Astrocyte (in vitro differentiated cells and primary cell): ENCODE results near the gene DPM3. TPM values are rescaled to one million over a fixed set of nuclear protein-coding genes. Genes with fewer than 3 reads are reported as not detected.
"Not testable (repeated sequence)": the region's sequence is repeated elsewhere in the genome, so short reads cannot be mapped to it uniquely, and the experiment has no call there.

ENCODE experiments used
- DNase-seq: peaks from one replicate; pipeline ENCODE4 v3.0.0-alpha.2; 2010; ENCODE audit warnings: low read depth
- FAIRE-seq: peaks from 2 replicates; lab custom pipeline; 2011; peaks lifted over from hg19 to GRCh38; lab: Jason Lieb, UNC
- H2AFZ ChIP-seq: 2 replicates; pipeline ENCODE4 v1.6.0; 2012; ENCODE audit warnings: low read depth, low read length, inconsistent platforms
- H3K27ac ChIP-seq: 2 replicates; pipeline ENCODE4 v1.5.1; 2011; ENCODE audit warnings: low read depth, low read length, inconsistent platforms
- H3K27me3 ChIP-seq: 2 replicates; pipeline ENCODE4 v1.6.0; 2011; ENCODE audit warnings: low read length, inconsistent platforms; ENCODE audit not compliant: insufficient read depth
- H3K36me3 ChIP-seq: 2 replicates; pipeline ENCODE4 v1.5.1; 2011; ENCODE audit warnings: low read length, inconsistent platforms; ENCODE audit not compliant: insufficient read depth
- H3K4me1 ChIP-seq: 2 replicates; pipeline ENCODE4 v1.5.1; 2011; ENCODE audit warnings: low read length, inconsistent platforms; ENCODE audit not compliant: insufficient read depth
- H3K4me2 ChIP-seq: 2 replicates; pipeline ENCODE4 v1.6.0; 2012; ENCODE audit warnings: low read length, inconsistent platforms
- H3K4me3 ChIP-seq: 2 replicates; pipeline ENCODE4 v1.5.1; 2011; ENCODE audit warnings: low read depth, mild to moderate bottlenecking, low read length, inconsistent platforms; ENCODE audit not compliant: insufficient read depth
- H3K79me2 ChIP-seq: 2 replicates; pipeline ENCODE4 v1.6.0; 2012; ENCODE audit warnings: mild to moderate bottlenecking, low read length, inconsistent platforms; ENCODE audit not compliant: insufficient read depth
- H3K9ac ChIP-seq: 2 replicates; pipeline ENCODE4 v1.6.0; 2012; ENCODE audit warnings: mild to moderate bottlenecking, low read length, inconsistent platforms
- H3K9me3 ChIP-seq: 2 replicates; pipeline ENCODE4 v1.5.1; 2012; ENCODE audit warnings: low read depth, mild to moderate bottlenecking, low read length, inconsistent platforms; ENCODE audit not compliant: insufficient read depth
- H4K20me1 ChIP-seq: 2 replicates; pipeline ENCODE4 v1.6.0; 2012; ENCODE audit warnings: low read length, inconsistent platforms; ENCODE audit not compliant: insufficient read depth
- H3K27ac Mint-ChIP-seq: one replicate; pipeline ENCODE4 v1.8.0; 2021; ENCODE audit warnings: mild to moderate bottlenecking, mixed read lengths; ENCODE audit not compliant: unreplicated experiment
- H3K27me3 Mint-ChIP-seq: one replicate; pipeline ENCODE4 v1.8.0; 2021; ENCODE audit warnings: low read depth, mixed read lengths; ENCODE audit not compliant: unreplicated experiment
- H3K36me3 Mint-ChIP-seq: one replicate; pipeline ENCODE4 v1.8.0; 2021; ENCODE audit warnings: low read depth, mixed read lengths; ENCODE audit not compliant: unreplicated experiment
- H3K4me1 Mint-ChIP-seq: one replicate; pipeline ENCODE4 v1.8.0; 2021; ENCODE audit warnings: low read depth, mixed read lengths; ENCODE audit not compliant: unreplicated experiment
- H3K4me3 Mint-ChIP-seq: one replicate; pipeline ENCODE4 v1.8.0; 2021; ENCODE audit warnings: mild to moderate bottlenecking, moderate library complexity, mixed read lengths; ENCODE audit not compliant: unreplicated experiment
- H3K9me3 Mint-ChIP-seq: one replicate; pipeline ENCODE4 v1.8.0; 2021; ENCODE audit warnings: mild to moderate bottlenecking, mixed read lengths; ENCODE audit not compliant: unreplicated experiment
- EZH2 ChIP-seq: IDR thresholded peaks from 2 replicates; pipeline ENCODE4 v1.6.1; 2012; ENCODE audit warnings: mild to moderate bottlenecking, low read length, inconsistent platforms; ENCODE audit not compliant: insufficient read depth
- total RNA-seq: library from RNA; stranded (reverse); gene quantifications from 2 replicates; pipeline ENCODE4 v1.2.1, GENCODE V29; 2021
- TF ChIP-seq, protein P1 (sequence below): IDR thresholded peaks from 2 replicates; pipeline ENCODE4 v1.5.1; 2011; ENCODE audit warnings: low read depth, mild to moderate bottlenecking, inconsistent platforms, low read length, moderate library complexity; ENCODE audit not compliant: insufficient read depth

The DPM3 gene
- total RNA-seq, 1 donor from 2014 or later, result 31.0 TPM

- TF ChIP-seq, protein P1, sequence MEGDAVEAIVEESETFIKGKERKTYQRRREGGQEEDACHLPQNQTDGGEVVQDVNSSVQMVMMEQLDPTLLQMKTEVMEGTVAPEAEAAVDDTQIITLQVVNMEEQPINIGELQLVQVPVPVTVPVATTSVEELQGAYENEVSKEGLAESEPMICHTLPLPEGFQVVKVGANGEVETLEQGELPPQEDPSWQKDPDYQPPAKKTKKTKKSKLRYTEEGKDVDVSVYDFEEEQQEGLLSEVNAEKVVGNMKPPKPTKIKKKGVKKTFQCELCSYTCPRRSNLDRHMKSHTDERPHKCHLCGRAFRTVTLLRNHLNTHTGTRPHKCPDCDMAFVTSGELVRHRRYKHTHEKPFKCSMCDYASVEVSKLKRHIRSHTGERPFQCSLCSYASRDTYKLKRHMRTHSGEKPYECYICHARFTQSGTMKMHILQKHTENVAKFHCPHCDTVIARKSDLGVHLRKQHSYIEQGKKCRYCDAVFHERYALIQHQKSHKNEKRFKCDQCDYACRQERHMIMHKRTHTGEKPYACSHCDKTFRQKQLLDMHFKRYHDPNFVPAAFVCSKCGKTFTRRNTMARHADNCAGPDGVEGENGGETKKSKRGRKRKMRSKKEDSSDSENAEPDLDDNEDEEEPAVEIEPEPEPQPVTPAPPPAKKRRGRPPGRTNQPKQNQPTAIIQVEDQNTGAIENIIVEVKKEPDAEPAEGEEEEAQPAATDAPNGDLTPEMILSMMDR, result no peak
- no peak for TF ChIP-seq EZH2
- no peak overlapping the region for H3K4me2 ChIP-seq
- no peaks in the 10 kb centered on the region for H3K9me3 ChIP-seq
- peaks cover 5% of the 10 kb centered on the region for H3K9me3 Mint-ChIP-seq
- H3K36me3 Mint-ChIP-seq, result peaks cover 11% of the 10 kb centered on the region
- peaks cover 3% of the 10 kb centered on the region for H3K79me2 ChIP-seq
- no peak overlapping the region for H3K9ac ChIP-seq
- H2AFZ ChIP-seq, result no peak overlapping the region
- no peak overlapping the region for H3K4me3 Mint-ChIP-seq
- H3K4me3 ChIP-seq, result no peak overlapping the region
- no peak for DNase-seq
- peaks cover 11% of the 10 kb centered on the region for H3K36me3 ChIP-seq
- H3K4me1 Mint-ChIP-seq, result peaks cover 3% of the 10 kb centered on the region
- no peaks in the 10 kb centered on the region for H3K4me1 ChIP-seq
- H3K27ac Mint-ChIP-seq, result no peak overlapping the region
- H3K27me3 Mint-ChIP-seq, result peaks cover 5% of the 10 kb centered on the region
- H3K27me3 ChIP-seq, result no peaks in the 10 kb centered on the region
- H3K27ac ChIP-seq, result no peak overlapping the region
- FAIRE-seq, result no peak
- peaks cover 8% of the 10 kb centered on the region for H4K20me1 ChIP-seq
Measured at GRCh38 chr1:155166051-155166470, 25.7 kb upstream of the DPM3 start.

GRCh38 chr1:155164625-155165024 is 24.3 kb upstream of the DPM3 start:
- H3K27ac Mint-ChIP-seq, H3K4me3 Mint-ChIP-seq, H3K9ac ChIP-seq, H4K20me1 ChIP-seq, H3K4me1 Mint-ChIP-seq, H3K4me2 ChIP-seq, H3K4me1 ChIP-seq, H3K9me3 Mint-ChIP-seq, H3K36me3 Mint-ChIP-seq, H3K27me3 Mint-ChIP-seq, H3K27me3 ChIP-seq, H2AFZ ChIP-seq, FAIRE-seq, H3K27ac ChIP-seq, DNase-seq, H3K36me3 ChIP-seq, H3K9me3 ChIP-seq, H3K79me2 ChIP-seq, H3K4me3 ChIP-seq: not testable (repeated sequence)

DNA sequence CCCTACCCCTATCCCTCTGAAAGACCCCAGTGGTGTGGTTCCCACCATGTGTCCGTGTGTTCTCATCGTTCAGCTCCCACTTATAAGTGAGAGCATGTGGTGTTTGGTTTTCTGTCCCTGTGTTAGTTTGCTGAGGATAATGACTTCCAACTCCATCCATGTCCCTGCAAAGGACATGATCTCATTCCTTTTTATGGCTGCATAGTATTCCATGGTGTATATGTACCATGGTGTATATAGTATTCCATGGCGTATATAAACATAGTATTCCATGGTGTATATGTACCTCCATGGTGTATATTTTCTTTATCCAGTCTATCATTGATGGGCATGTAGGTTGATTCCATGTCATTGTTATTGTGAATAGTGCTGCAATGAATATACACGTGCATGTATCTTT is 23.5 kb upstream of the DPM3 start:
- not testable (repeated sequence) for H3K4me1 Mint-ChIP-seq, H3K79me2 ChIP-seq, H3K9ac ChIP-seq, H3K36me3 Mint-ChIP-seq, DNase-seq, FAIRE-seq, H3K9me3 ChIP-seq, H2AFZ ChIP-seq, H3K4me2 ChIP-seq, H3K9me3 Mint-ChIP-seq, H3K36me3 ChIP-seq, H3K27ac Mint-ChIP-seq, H3K4me1 ChIP-seq, H3K27me3 ChIP-seq, H3K4me3 Mint-ChIP-seq, H3K4me3 ChIP-seq, H4K20me1 ChIP-seq, H3K27ac ChIP-seq
- H3K27me3 Mint-ChIP-seq, result peaks cover 13% of the 10 kb centered on the region

GRCh38 chr1:155162631-155163030 is 22.3 kb upstream of the DPM3 start:
- H3K36me3 Mint-ChIP-seq, H3K27ac ChIP-seq, H3K9me3 Mint-ChIP-seq, H3K4me2 ChIP-seq, H3K27me3 ChIP-seq, H2AFZ ChIP-seq, H3K27ac Mint-ChIP-seq, H3K9ac ChIP-seq, H3K36me3 ChIP-seq, H3K79me2 ChIP-seq, H3K4me3 Mint-ChIP-seq, H3K9me3 ChIP-seq, H3K4me3 ChIP-seq, H4K20me1 ChIP-seq, H3K4me1 Mint-ChIP-seq, FAIRE-seq, H3K4me1 ChIP-seq, DNase-seq: not testable (repeated sequence)
- peaks cover 13% of the 10 kb centered on the region for H3K27me3 Mint-ChIP-seq
